IPS DF 4.7 (cell line): ENCODE measurements around the gene MACROH2A1.

Experiments used
- DNase-seq: peaks from one replicate; pipeline ENCODE4 v3.0.0-alpha.2; 2013; ENCODE audit warnings: low spot score; ENCODE audit errors: extremely low read depth

Gene MACROH2A1

GRCh38 chr5:135333732-135334515 is 65.1 kb downstream of the MACROH2A1 start:
- no peak for DNase-seq

DNA sequence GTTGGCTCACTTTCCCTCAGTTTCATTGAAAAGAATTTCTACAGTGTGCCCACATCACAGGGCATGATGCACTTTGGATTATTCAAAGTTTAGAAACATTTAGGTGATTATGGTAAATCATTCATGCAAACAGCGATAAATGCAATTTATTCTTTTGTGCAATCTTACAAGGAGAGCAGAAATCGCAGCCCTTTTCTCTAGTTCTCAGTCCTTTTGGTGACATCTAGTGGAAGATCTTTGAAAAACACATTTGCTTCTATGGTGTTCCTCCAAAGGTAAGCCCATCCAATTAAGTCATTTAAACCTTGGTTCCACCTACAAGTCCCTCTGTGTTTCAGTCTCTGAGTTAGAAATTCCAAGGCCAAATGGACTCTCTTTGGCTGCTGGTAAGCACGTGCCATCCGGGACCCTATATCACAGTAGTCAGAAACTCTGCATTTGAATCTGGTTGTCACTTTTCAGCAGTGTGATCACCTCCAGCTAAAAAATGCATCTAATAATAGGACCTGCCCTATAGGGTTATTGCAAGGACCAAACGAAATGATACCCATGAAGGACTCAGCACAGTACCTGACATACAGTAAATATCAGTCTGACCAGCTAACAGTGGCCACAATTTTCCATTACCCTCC is 66.4 kb downstream of the MACROH2A1 start:
- no peak for DNase-seq

DNA sequence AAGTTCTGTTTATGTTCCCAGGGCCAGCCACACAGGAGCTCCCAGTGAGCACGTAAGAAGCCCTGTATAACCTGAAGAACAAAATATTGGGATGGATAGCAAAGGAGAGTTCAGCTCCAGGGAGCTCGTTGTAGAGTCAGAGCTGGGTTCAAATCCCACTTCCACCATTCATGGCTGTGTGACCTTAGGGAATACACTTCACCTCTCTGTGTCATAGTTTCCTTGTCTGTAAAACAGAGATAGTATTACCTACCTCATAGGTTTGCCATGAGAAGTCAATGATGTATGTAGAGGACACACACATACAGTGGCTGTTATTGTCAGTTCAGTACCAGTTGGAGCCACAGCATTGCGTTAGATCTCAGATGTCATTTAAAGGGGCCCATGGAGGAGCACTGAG is 67.4 kb downstream of the MACROH2A1 start:
- DNase-seq: no peak

- DNase-seq: no peak
These were observed 68.3 kb downstream of the MACROH2A1 start for GRCh38 chr5:135330798-135331096.

DNA sequence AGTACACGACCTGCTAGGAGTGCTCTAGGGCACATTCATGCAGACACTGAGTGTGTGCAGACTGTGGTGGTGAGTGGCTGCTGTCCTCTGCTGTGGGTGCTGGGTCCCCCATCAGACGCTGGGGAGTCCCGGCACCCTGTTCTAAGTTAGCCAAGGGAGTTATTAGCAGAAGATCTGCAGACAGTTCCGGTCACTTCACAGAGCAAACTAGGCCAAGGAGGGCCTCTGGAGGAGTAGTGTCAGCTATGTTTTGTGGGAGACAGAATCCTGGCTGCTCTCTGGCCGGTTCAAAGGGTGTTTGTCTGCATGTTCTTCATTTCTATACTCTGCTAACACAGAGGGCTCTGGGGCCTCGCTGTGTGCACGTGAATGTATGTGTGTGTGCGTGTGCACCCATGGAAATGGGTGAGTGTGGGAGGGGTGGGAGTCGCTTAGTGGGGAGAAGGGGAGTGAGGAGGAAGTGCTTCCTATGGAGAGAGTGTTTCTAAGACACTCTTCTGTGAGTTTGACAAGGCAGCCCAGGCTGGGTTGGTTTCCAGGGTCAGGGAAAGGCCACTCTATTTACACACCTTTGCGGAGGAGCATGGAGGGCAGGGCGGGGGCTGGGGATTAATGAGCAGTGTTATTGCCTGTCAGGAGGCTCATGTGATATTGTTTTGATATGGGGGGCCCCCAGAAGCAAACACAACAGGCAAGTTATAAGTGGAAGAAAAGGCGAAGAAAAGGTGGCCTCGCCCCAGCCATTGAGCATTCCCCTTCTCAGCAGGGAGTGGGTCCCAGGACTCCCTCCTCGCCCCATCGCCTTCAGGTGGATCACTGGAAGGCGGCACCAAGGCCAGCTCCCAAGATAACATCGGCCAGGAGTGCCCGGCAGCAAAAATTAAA is 68.9 kb downstream of the MACROH2A1 start:
- no peak for DNase-seq

DNA sequence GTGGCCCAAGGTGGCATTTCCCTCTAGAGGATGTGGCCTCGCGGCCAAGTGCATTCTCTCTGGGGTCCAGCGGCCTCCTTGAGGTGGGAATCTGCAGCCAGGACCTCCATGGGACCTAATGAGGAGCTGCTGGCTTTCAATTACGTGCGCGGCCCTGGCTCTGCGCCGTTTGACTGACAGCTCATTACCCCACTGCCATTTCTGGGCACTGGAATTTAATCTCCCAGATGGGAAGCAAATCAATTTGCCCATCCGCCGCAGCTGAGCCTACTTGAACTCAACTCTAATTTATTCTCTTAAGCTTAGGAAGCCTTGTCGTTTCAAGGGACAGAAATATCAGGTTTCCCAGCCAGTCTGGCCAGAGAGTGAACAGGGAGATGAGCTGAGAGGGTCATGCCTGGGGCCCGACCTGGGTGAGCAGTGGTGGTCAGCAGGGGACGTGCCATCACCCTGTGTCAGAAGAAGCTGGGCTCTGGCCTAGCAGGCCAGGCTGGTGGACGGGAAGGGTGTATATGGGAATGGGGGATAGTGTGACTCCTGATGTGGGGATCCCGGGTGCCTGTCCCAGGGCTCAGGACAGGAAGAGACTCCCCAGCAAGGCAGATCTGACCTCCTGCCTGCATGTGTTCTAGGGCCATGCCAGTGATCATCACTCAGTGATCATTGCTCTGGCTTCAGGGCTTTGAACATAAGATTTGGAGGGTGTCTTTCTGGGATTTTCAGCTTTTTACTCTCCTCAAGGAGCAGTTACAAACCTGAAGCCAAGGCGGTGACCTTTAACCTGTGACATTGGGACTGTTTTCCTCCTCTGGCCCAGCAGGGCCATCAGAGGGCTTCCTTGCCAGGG is 69.7 kb downstream of the MACROH2A1 start:
- no peak for DNase-seq

- no peak for DNase-seq
These were observed 70.8 kb downstream of the MACROH2A1 start for GRCh38 chr5:135328128-135328687.

GRCh38 chr5:135327429-135328127 is 71.5 kb downstream of the MACROH2A1 start:
- DNase-seq: no peak

GRCh38 chr5:135326296-135327254 is 72.5 kb downstream of the MACROH2A1 start:
- no peak for DNase-seq

GRCh38 chr5:135324897-135325650 is 74.0 kb downstream of the MACROH2A1 start:
- no peak for DNase-seq

DNA sequence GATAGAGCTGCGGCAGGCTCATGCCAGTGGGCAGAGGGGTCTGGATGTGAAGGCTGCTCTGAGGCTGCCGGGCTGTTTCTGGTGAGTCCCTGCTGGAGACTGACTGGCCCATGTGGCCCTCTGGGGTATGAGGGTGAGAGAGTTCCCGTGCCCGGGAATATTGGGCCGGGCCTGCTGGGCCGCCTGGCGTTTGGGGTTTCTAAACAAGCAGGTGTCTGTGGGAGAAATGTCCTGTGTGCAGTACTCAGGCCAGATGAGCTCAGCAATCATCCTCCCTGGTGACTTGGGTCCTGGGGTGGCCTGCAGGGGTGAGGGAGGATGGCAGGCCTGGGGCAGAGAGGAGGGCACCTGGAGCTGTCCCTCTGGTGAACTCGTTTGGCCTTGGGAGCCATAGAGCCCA is 74.9 kb downstream of the MACROH2A1 start:
- no peak for DNase-seq

GRCh38 chr5:135323701-135324132 is 75.3 kb downstream of the MACROH2A1 start:
- no peak for DNase-seq

DNA sequence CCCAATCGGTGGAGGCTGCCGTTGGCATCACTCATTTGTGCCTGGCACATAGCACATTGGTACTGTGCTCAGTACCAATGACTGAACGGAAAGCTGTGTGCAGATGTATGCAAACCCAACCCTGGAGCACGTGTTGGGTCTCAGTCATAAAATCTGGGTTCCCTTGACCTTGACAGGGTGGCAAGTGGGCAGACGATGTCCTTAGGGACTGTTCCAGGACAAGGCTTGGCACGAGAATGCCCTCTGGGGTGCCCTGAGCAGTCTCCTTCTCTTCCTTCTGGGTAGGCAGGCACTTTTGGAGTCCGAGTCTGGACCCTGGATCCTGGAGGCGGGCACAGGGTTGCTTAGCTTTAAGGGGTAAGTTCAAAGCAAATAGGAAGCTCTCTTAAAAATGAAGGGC is 75.8 kb downstream of the MACROH2A1 start:
- no peak for DNase-seq

DNA sequence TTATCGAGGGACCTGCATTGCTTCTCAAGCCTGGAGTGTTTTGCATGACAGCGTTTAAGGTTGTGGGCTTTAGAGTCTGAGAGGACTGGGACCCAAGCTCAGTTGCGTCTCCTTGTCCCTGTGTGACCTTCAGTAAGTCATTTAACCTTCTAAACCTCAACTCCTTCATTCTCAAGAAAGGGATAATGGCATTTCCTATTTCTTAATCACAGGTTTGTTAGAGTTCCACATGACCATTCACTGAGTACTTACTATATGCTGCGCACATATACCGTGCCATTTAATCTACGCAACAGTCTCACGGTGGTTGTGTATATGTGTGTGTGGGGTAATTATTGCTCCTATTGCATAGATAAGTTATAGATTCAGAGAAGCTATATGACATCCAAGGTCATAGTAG is 76.3 kb downstream of the MACROH2A1 start:
- DNase-seq: no peak

DNA sequence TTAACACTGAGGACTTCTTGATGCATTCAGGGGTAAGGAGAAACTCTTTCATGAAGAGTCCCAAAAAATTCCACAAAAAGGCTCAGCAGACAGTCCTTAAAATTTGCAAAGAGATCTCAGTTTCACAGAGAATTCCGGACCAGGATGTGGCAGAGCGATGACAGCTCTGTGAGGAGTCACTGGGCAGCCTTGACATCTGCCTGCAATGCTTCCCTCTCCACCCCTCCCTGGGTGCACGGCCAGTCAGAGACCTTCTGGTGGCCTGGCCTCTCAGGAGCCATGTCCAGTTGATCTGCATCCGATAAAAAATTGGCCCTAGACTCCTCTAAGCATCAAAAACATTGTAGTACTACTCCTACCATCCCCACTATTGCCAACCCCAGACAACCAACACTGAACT is 76.8 kb downstream of the MACROH2A1 start:
- DNase-seq: no peak

DNA sequence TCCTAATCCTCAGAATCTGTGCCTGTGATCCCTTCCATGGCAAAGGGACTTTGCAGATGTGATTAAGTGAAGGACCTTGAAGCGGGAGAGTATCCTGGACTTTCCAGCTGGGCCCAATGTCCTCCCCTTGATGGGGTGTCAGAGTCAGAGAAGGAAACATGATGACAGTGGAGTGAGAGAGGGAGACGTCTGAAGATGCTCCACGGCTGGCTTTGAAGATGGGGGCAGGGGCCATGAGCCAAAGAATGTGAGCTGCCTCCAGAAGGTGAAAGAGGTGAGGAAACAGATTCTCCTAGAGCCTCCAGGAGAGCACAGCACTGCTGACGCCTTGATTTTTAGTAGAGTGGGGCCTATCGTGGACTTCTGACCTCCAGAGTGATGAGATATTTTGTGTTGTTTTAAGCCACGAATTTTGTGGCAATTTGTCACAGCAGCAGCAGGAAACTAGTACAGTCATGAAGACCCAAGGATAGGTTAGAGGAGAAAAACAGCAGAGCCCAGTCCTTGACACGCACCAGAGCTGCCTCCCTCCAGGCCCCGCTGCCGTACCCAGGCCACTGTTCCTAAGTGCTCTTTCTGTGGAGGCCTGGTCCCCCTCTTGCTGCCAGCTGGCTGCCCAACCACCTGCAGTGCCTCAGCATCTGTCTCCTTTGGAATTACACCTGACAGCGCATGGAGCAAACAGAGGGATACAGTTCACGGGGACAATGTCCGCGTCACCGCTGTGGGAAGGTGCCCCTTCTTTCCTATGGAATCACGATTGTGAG is 78.1 kb downstream of the MACROH2A1 start:
- DNase-seq: no peak

DNA sequence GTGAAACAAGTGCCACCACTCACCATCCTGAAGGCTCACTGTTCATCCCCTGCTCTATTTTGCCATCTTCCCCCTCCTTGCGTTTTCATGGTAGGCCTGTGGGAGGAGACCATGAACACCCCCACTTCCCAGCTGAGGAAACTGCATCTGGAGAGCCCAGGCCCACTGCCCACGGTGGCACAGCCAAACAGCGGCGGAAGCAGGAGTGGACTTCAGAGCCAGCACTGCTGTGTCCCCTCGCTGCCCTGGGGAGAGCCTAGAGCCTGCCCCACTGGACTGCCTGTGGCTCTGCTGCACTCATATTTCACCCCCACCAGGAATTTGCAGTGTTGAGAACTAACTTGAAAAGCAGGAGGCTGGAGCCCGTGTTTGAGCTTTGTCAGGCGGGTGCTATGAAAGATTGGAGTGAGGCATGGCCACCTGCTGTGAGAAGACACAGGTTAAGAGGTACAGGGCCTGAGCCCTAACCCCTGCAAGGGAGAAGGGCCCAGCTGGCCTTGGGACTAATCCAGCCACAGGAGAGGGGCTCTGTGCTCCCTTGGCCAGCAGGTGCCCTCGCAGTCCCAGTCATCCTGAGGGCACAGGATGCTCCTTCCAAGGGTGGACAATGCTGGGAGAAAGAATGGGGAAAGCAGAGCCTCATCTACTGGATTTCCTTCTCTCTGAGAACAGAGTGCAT is 79.0 kb downstream of the MACROH2A1 start:
- no peak for DNase-seq
